PC-3 (cell line): ENCODE results near the gene ATP10A.

Experiments
- EZH2 ChIP-seq: fragments of 300-600 bp; sonication (generic); IDR thresholded peaks from one replicate; pipeline ENCODE4 v1.6.1; 2017; ENCODE audit warnings: antibody characterized with exemption, mild to moderate bottlenecking, low read length; ENCODE audit not compliant: unreplicated experiment
- EZH2phosphoT487 ChIP-seq: fragments of 300-600 bp; sonication (generic); IDR thresholded peaks from 2 replicates; pipeline ENCODE4 v1.6.1; 2018; ENCODE audit warnings: mild to moderate bottlenecking, antibody characterized with exemption, low read length, borderline replicate concordance
- TF ChIP-seq, protein P1 (sequence below): fragments of 300-600 bp; sonication (generic); conservative IDR thresholded peaks from 2 replicates; pipeline ENCODE4 v1.5.1; 2017; ENCODE audit warnings: antibody characterized with exemption, low read depth, mild to moderate bottlenecking, low read length

DNA sequence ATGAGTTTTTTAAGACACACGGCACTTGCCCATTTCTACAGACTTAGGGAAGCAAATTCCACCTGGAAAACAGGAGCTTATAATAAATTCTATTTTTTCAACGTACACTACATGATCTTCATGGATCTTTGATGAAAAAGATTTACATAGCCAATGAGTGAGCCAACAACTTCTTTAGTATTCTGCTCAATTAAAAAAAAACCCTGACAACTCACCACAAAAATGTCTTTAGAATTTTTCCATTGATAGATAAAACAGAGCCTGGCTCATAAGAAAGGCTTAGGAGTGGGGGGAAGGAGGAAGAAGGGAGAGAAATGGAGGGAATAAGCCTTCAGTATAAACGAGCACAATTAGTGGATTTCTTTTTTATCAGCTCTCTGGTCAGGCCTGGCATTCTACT is 126.7 kb downstream of the ATP10A start:
- TF ChIP-seq, protein P1, sequence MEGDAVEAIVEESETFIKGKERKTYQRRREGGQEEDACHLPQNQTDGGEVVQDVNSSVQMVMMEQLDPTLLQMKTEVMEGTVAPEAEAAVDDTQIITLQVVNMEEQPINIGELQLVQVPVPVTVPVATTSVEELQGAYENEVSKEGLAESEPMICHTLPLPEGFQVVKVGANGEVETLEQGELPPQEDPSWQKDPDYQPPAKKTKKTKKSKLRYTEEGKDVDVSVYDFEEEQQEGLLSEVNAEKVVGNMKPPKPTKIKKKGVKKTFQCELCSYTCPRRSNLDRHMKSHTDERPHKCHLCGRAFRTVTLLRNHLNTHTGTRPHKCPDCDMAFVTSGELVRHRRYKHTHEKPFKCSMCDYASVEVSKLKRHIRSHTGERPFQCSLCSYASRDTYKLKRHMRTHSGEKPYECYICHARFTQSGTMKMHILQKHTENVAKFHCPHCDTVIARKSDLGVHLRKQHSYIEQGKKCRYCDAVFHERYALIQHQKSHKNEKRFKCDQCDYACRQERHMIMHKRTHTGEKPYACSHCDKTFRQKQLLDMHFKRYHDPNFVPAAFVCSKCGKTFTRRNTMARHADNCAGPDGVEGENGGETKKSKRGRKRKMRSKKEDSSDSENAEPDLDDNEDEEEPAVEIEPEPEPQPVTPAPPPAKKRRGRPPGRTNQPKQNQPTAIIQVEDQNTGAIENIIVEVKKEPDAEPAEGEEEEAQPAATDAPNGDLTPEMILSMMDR = no peak
- TF ChIP-seq EZH2 = no peak
- no peak for TF ChIP-seq EZH2phosphoT487
